ENCODE data around the gene DTNB. TPM values are rescaled to one million over a fixed set of nuclear protein-coding genes. Genes with fewer than 3 reads are reported as not detected.
A peak's percentile ranks its signal among the peaks of the same experiment; 100 is the strongest.

DTNB gene
- total and polyA plus RNA-seq, 2 donors (not counting 1 experiment from before 2014, with no cell fraction given): 25.7 to 37.3 TPM

GRCh38 chr2:25418944-25419677, 254.3 kb downstream of the DTNB start:
- Histone ChIP-seq H3K79me2 (ENCODE audit: control insufficient read depth, insufficient read depth, low read length) (peaks cover 2% of the 10 kb centered on the region), H3K36me3 (replicated peaks in 1 of 2; ENCODE audit: control extremely low read depth in 1 of 2, control insufficient read depth in 1 of 2, extremely low read depth in 1 of 2, insufficient read depth in 2 of 2, low read length in 1 of 2) (no peaks in the 10 kb centered on the region), H3K4me1 (ENCODE audit: control insufficient read depth in 2 of 2, insufficient read depth in 2 of 2, low read length in 2 of 2) (peaks cover 68 to 83% of the 10 kb centered on the region in 2 donors), H3K9ac (ENCODE audit: low read length) (peak overlapping the region; percentile 21), H3K4me3 (ENCODE audit: control extremely low read depth in 1 of 5, extremely low read depth in 1 of 5, insufficient read depth in 1 of 5, low read depth in 2 of 5, low read length in 4 of 5) (peak overlapping the region in 3 of 5 experiments; percentile 5 to 40 (median 15)), H3K9me3 (ENCODE audit: control extremely low read depth in 1 of 3, control insufficient read depth in 2 of 3, insufficient read depth in 1 of 3, low read length in 2 of 3) (peaks cover 1 to 8% (median 5%) of the 10 kb centered on the region in 3 donors), H3K27me3 (replicated peaks in 1 of 4; ENCODE audit: control extremely low read depth in 1 of 4, control insufficient read depth in 3 of 4, insufficient read depth in 4 of 4, low read length in 3 of 4) (no peaks in the 10 kb centered on the region), H2AFZ (ENCODE audit: insufficient read depth, low read depth, low read length, poor library complexity, severe bottlenecking) (no peak overlapping the region), H4K20me1 (ENCODE audit: control insufficient read depth, insufficient read depth, low read length, poor library complexity, severe bottlenecking) (no peaks in the 10 kb centered on the region), H3K4me2 (replicated peaks; ENCODE audit: low read depth, low read length, poor library complexity, severe bottlenecking) (peak overlapping the region; percentile 71), H3K27ac (ENCODE audit: low read length in 2 of 2) (peak overlapping the region; percentile 89 to 94)
- 57% methylated on average over 3 of the region's 13 CpGs for WGBS (ENCODE audit: insufficient coverage)
- POLR2A ChIA-PET: interaction anchor here (0.5 to 2.3 kb wide), 10 partner anchors 9 to 57 kb away, joined by 3 to 11 read pairs (median 6); no protein-coding TSS in a partner anchor
- Mint-ChIP-seq H3K27me3 (no peaks in the 10 kb centered on the region), H3K9me3 (ENCODE audit: insufficient read depth) (no peaks in the 10 kb centered on the region), H3K4me3 (peak overlapping the region; percentile 79), H3K4me1 (peaks cover 70% of the 10 kb centered on the region), H3K27ac (peak overlapping the region; percentile 96)
- ATAC-seq (ENCODE audit: low read depth) (peak; percentile 20), DNase-seq (no peak)
- intact Hi-C loops (cut with micrococcal nuclease): loop anchor here (1.0 to 2.0 kb wide), 4 partner anchors 9 to 57 kb away; no protein-coding TSS in a partner anchor
- CTCF ChIA-PET: interaction anchor here (0.8 to 5.5 kb wide), 12 partner anchors 9 to 253 kb away, joined by 3 to 33 read pairs (median 3); no protein-coding TSS in a partner anchor
- TF ChIP-seq CTCF (IDR thresholded peaks at IDR 0.05): no peak
- TF ChIP-seq EZH2 (IDR thresholded peaks at IDR 0.05; ENCODE audit: borderline replicate concordance, insufficient read depth, low read depth, low read length, poor library complexity, severe bottlenecking): no peak

Data from B cell (primary cell).